SK-N-SH (cell line): Measurements from ENCODE around the gene TRNT1. TPM values are rescaled to one million over a fixed set of nuclear protein-coding genes. Genes with fewer than 3 reads are reported as not detected.

Source experiments
- CTCF ChIA-PET: fragments of 300-600, 350-600 bp; formaldehyde crosslinking; extraction: SDS; loops from one replicate; lab custom pipeline; 2021; lab: Yijun Ruan, JAX
- POLR2A ChIA-PET: fragments of 350-600 bp; sonication (Branson Sonifier 250); formaldehyde crosslinking; extraction: SDS; loops from one replicate; lab custom pipeline; 2020; ENCODE audit warnings: antibody characterized with exemption, inconsistent platforms; lab: Yijun Ruan, JAX
- DNase-seq: peaks from one replicate; pipeline ENCODE4 v3.0.0; 2012
- H2AFZ ChIP-seq: fragments of 200-600 bp; sonication (generic); 2 replicates; pipeline ENCODE4 v1.8.1; 2016; ENCODE audit warnings: antibody characterized with exemption, mild to moderate bottlenecking, low read depth
- H3F3A ChIP-seq: fragments of 200-600 bp; sonication (generic); replicated peaks from 2 replicates; pipeline ENCODE3; 2016; ENCODE audit warnings: antibody characterized with exemption, mild to moderate bottlenecking; ENCODE audit not compliant: insufficient read depth
- H3K27ac ChIP-seq, 2 experiments: fragments of 200-500 bp in 1 of 2; fragments of 200-600 bp in 1 of 2; sonication (Bioruptor generic) in 1 of 2; sonication (generic), shearing (Covaris generic) in 1 of 2; 2 replicates each; pipeline versions ENCODE4 v1.5.1 to v1.6.1; 2014 to 2016; ENCODE audit warnings: low read depth in 2 of 2, inconsistent platforms in 1 of 2, low read length in 1 of 2, mild to moderate bottlenecking in 1 of 2, mixed read lengths in 1 of 2
- H3K27me3 ChIP-seq: fragments of 200-600 bp; sonication (generic), shearing (Covaris generic); 2 replicates; pipeline ENCODE4 v1.6.1; 2016; ENCODE audit warnings: mixed run types; ENCODE audit not compliant: insufficient read depth
- H3K36me3 ChIP-seq, 2 experiments: fragments of 200-500 bp in 1 of 2; fragments of 200-600 bp in 1 of 2; sonication (Bioruptor generic) in 1 of 2; sonication (generic) in 1 of 2; replicated peaks in 1 of 2; 2 replicates each; pipeline versions ENCODE3 to v1.5.1; 2014 to 2016; ENCODE audit warnings: low read length in 1 of 2, mild to moderate bottlenecking in 1 of 2; ENCODE audit not compliant: insufficient read depth in 2 of 2, control insufficient read depth in 1 of 2
- H3K4me1 ChIP-seq, 2 experiments: fragments of 200-500 bp in 1 of 2; fragments of 200-600 bp in 1 of 2; sonication (Bioruptor generic) in 1 of 2; sonication (generic), shearing (Covaris generic) in 1 of 2; 2 replicates each; pipeline versions ENCODE4 v1.5.1 to v1.6.1; 2014 to 2016; ENCODE audit warnings: low read depth in 1 of 2, low read length in 1 of 2, mixed run types in 1 of 2; ENCODE audit not compliant: insufficient read depth in 2 of 2, control insufficient read depth in 1 of 2
- H3K4me2 ChIP-seq: fragments of 200-600 bp; sonication (generic), shearing (Covaris generic); 2 replicates; pipeline ENCODE4 v1.6.1; 2017; ENCODE audit warnings: mixed run types
- H3K4me3 ChIP-seq, 2 experiments: fragments of 200-500 bp in 1 of 2; fragments of 200-600 bp in 1 of 2; sonication (Bioruptor generic) in 1 of 2; sonication (generic), shearing (Covaris generic) in 1 of 2; 2 replicates each; pipeline versions ENCODE4 v1.5.1 to v1.8.1; 2014 to 2016; ENCODE audit warnings: low read depth in 2 of 2, inconsistent platforms in 1 of 2, low read length in 1 of 2, mild to moderate bottlenecking in 1 of 2, mixed read lengths in 1 of 2, moderate library complexity in 1 of 2
- H3K79me2 ChIP-seq: fragments of 200-600 bp; sonication (generic); 2 replicates; pipeline ENCODE4 v1.8.1; 2017; ENCODE audit warnings: mild to moderate bottlenecking; ENCODE audit not compliant: insufficient read depth
- H3K9ac ChIP-seq: fragments of 200-600 bp; sonication (generic); 2 replicates; pipeline ENCODE4 v1.6.1; 2017; ENCODE audit warnings: mixed run types
- H3K9me2 ChIP-seq: fragments of 200-600 bp; sonication (generic); 2 replicates; pipeline ENCODE4 v1.6.1; 2017; ENCODE audit warnings: mixed run types
- H3K9me3 ChIP-seq: fragments of 200-600 bp; sonication (generic); 2 replicates; pipeline ENCODE4 v1.6.1; 2017; ENCODE audit warnings: mixed run types, mild to moderate bottlenecking, moderate library complexity
- H4K20me1 ChIP-seq: fragments of 200-600 bp; sonication (generic); 2 replicates; pipeline ENCODE4 v1.6.1; 2017; ENCODE audit warnings: mild to moderate bottlenecking, mixed run types; ENCODE audit not compliant: insufficient read depth
- EP300 ChIP-seq, 2 experiments: IDR thresholded peaks; 2 replicates each; pipeline versions ENCODE4 v1.4.0 to v1.6.1; 2012; ENCODE audit warnings: borderline replicate concordance in 1 of 2, low read depth in 1 of 2, low read length in 1 of 2
- FOSL2 ChIP-seq: IDR thresholded peaks from 2 replicates; pipeline ENCODE4 v1.4.0; 2012; ENCODE audit warnings: low read depth, mild to moderate bottlenecking, moderate library complexity, borderline replicate concordance
- FOXM1 ChIP-seq: IDR thresholded peaks from 2 replicates; pipeline ENCODE4 v1.4.0; 2012; ENCODE audit warnings: low read depth, mild to moderate bottlenecking
- GABPA ChIP-seq: IDR thresholded peaks from 2 replicates; pipeline ENCODE4 v1.4.0; 2012; ENCODE audit warnings: low read depth, mild to moderate bottlenecking
- GATA2 ChIP-seq: sonication (generic); formaldehyde crosslinking; IDR thresholded peaks from 2 replicates; pipeline ENCODE4 v1.5.0; 2020; ENCODE audit warnings: mild to moderate bottlenecking, missing genetic modification reagents
- JUND ChIP-seq: IDR thresholded peaks from 2 replicates; pipeline ENCODE4 v1.4.0; 2012
- MEF2A ChIP-seq: IDR thresholded peaks from 2 replicates; pipeline ENCODE4 v1.4.0; 2012; ENCODE audit warnings: low read depth, borderline replicate concordance
- POLR2AphosphoS5 ChIP-seq: IDR thresholded peaks from 2 replicates; pipeline ENCODE4 v1.6.1; 2012; ENCODE audit warnings: low read depth, low read length
- RAD21 ChIP-seq: IDR thresholded peaks from 2 replicates; pipeline ENCODE4 v1.6.1; 2012; ENCODE audit warnings: mild to moderate bottlenecking, low read length
- SIN3A ChIP-seq: IDR thresholded peaks from 2 replicates; pipeline ENCODE4 v1.6.1; 2012; ENCODE audit warnings: low read depth, mild to moderate bottlenecking, low read length, moderate library complexity, borderline replicate concordance
- SMC3 ChIP-seq: IDR thresholded peaks from 2 replicates; pipeline ENCODE4 v1.6.1; 2012; ENCODE audit warnings: low read depth, low read length, improper control_type of control experiment
- TCF12 ChIP-seq: IDR thresholded peaks from 2 replicates; pipeline ENCODE4 v1.4.0; 2012
- YY1 ChIP-seq: IDR thresholded peaks from 2 replicates; pipeline ENCODE4 v1.4.0; 2012; ENCODE audit warnings: low read depth, mild to moderate bottlenecking
- WGBS: methylation state at CpG from one replicate; pipeline ENCODE4 v1.1.6; 2017; ENCODE audit warnings: low lambda C conversion rate; 5-methylcytosine and 5-hydroxymethylcytosine counted together
- polyA plus RNA-seq, 3 experiments: library from polyadenylated mRNA; depleted of rRNA; stranded (reverse); fragments of >200 nt; gene quantifications; 2 replicates each; pipeline ENCODE4 v1.2.3, GENCODE V29; 2012
- TF ChIP-seq, protein P1 (sequence below): IDR thresholded peaks from 2 replicates; pipeline ENCODE4 v1.6.1; 2012; ENCODE audit warnings: mild to moderate bottlenecking, low read depth, low read length, moderate library complexity
- TF ChIP-seq, protein P2 (sequence below): IDR thresholded peaks from 2 replicates; pipeline ENCODE4 v1.4.0; 2012; ENCODE audit warnings: low read depth, borderline replicate concordance
- TF ChIP-seq, protein P3 (sequence below): fragments of 150-350 bp; IDR thresholded peaks from 2 replicates; pipeline ENCODE4 v1.6.1; 2017; ENCODE audit warnings: antibody characterized with exemption, low read length, low read depth, borderline replicate concordance
- TF ChIP-seq, protein P4 (sequence below): fragments of 200-600 bp; sonication (generic); IDR thresholded peaks from 2 replicates; pipeline ENCODE4 v1.6.1; 2017; ENCODE audit warnings: antibody characterized with exemption, mild to moderate bottlenecking, moderate library complexity

TRNT1 gene
- polyA plus RNA-seq, 1 of the 3 experiments (the other 2 are of a cell fraction) = 7.4 TPM

DNA sequence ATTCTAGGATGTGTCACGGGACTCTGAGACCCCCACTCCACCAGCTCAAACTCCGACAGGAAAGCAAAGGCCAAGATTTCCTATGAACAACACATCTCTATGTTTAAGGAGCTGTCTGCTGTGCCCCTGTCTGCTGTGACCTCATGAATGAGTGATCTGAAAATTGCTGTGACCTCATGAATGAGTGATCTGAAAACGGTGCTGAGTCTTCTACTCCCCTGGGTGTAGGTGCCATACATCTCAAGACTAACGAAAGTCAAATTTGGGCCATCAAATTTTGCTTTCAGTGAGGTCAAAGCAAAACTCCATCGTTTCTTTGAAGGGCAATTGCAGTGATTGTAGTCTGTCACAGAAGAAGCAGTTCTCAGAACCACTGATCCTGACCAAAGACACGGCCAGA, 41.0 kb upstream of the TRNT1 start:
- Histone ChIP-seq H3K4me1 (peaks cover 0 to 3% of the 10 kb centered on the region in 2 experiments; a peak in 1 of 4 replicates), H3K79me2 (no peaks in the 10 kb centered on the region), H2AFZ (no peak overlapping the region), H3K36me3 (no peaks in the 10 kb centered on the region), H3K9me2 (no peaks in the 10 kb centered on the region), H3K4me2 (no peak overlapping the region), H3K27ac (no peak overlapping the region), H3K9ac (no peak overlapping the region), H3F3A (no peaks in the 10 kb centered on the region), H3K27me3 (no peaks in the 10 kb centered on the region), H3K9me3 (no peaks in the 10 kb centered on the region), H4K20me1 (no peaks in the 10 kb centered on the region), H3K4me3 (no peak overlapping the region)
- CTCF ChIA-PET = interaction anchor here (1.1 kb wide), 1 partner anchor 12 kb away, joined by 3 read pairs; no protein-coding TSS in a partner anchor
- no peak for TF ChIP-seq TCF12
- TF ChIP-seq SIN3A = no peak
- TF ChIP-seq POLR2AphosphoS5 = no peak
- TF ChIP-seq SMC3 = no peak
- TF ChIP-seq, protein P1, sequence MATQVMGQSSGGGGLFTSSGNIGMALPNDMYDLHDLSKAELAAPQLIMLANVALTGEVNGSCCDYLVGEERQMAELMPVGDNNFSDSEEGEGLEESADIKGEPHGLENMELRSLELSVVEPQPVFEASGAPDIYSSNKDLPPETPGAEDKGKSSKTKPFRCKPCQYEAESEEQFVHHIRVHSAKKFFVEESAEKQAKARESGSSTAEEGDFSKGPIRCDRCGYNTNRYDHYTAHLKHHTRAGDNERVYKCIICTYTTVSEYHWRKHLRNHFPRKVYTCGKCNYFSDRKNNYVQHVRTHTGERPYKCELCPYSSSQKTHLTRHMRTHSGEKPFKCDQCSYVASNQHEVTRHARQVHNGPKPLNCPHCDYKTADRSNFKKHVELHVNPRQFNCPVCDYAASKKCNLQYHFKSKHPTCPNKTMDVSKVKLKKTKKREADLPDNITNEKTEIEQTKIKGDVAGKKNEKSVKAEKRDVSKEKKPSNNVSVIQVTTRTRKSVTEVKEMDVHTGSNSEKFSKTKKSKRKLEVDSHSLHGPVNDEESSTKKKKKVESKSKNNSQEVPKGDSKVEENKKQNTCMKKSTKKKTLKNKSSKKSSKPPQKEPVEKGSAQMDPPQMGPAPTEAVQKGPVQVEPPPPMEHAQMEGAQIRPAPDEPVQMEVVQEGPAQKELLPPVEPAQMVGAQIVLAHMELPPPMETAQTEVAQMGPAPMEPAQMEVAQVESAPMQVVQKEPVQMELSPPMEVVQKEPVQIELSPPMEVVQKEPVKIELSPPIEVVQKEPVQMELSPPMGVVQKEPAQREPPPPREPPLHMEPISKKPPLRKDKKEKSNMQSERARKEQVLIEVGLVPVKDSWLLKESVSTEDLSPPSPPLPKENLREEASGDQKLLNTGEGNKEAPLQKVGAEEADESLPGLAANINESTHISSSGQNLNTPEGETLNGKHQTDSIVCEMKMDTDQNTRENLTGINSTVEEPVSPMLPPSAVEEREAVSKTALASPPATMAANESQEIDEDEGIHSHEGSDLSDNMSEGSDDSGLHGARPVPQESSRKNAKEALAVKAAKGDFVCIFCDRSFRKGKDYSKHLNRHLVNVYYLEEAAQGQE = no peak
- no peak for TF ChIP-seq JUND
- no peak for TF ChIP-seq FOSL2
- TF ChIP-seq GATA2 = no peak
- DNase-seq = no peak
- POLR2A ChIA-PET = no interaction called here
- WGBS = 25% methylated on average over 6 of the region's 6 CpGs

DNA sequence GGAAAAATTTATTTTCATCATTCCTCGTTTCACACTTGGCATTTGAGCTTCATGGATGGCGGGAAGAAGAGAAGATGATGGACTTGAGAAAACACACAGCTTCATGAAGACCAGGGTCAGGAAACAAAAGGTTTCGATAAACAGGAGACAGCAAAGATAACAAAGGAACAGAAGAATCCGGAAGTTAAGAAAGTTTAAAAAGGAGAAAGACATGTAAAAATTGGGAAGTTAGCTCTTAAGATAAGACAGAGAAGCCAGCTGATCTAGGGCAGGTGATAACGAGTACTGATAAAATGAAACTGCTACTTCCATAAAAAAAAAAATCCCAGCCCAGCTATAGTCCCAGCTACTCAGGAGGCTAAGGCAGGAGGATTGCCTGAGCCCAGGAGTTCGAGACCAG, 40.5 kb upstream of the TRNT1 start:
- Histone ChIP-seq H3K4me2 (no peak overlapping the region), H2AFZ (no peak overlapping the region), H3K4me1 (peaks cover 0 to 3% of the 10 kb centered on the region in 2 experiments; a peak in 1 of 4 replicates), H3K27ac (no peak overlapping the region), H3K4me3 (no peak overlapping the region), H3K9ac (no peak overlapping the region), H3K79me2 (no peaks in the 10 kb centered on the region), H3K27me3 (no peaks in the 10 kb centered on the region), H3K9me2 (no peaks in the 10 kb centered on the region), H4K20me1 (no peaks in the 10 kb centered on the region), H3K9me3 (no peaks in the 10 kb centered on the region), H3K36me3 (no peaks in the 10 kb centered on the region), H3F3A (no peaks in the 10 kb centered on the region)
- WGBS = 41% methylated on average over 6 of the region's 6 CpGs
- ChIA-PET CTCF (no interaction called here), POLR2A (no interaction called here)
- DNase-seq = no peak
- TF ChIP-seq FOXM1 (no peak), YY1 (no peak), GABPA (no peak), EP300 (IDR thresholded peaks at IDR 0.05; ENCODE audit: borderline replicate concordance in 1 of 2, low read depth in 1 of 2, low read length in 1 of 2) (no peak), MEF2A (no peak), RAD21 (no peak)
- TF ChIP-seq, protein P2, sequence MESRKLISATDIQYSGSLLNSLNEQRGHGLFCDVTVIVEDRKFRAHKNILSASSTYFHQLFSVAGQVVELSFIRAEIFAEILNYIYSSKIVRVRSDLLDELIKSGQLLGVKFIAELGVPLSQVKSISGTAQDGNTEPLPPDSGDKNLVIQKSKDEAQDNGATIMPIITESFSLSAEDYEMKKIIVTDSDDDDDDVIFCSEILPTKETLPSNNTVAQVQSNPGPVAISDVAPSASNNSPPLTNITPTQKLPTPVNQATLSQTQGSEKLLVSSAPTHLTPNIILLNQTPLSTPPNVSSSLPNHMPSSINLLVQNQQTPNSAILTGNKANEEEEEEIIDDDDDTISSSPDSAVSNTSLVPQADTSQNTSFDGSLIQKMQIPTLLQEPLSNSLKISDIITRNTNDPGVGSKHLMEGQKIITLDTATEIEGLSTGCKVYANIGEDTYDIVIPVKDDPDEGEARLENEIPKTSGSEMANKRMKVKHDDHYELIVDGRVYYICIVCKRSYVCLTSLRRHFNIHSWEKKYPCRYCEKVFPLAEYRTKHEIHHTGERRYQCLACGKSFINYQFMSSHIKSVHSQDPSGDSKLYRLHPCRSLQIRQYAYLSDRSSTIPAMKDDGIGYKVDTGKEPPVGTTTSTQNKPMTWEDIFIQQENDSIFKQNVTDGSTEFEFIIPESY = no peak
- TF ChIP-seq, protein P3, sequence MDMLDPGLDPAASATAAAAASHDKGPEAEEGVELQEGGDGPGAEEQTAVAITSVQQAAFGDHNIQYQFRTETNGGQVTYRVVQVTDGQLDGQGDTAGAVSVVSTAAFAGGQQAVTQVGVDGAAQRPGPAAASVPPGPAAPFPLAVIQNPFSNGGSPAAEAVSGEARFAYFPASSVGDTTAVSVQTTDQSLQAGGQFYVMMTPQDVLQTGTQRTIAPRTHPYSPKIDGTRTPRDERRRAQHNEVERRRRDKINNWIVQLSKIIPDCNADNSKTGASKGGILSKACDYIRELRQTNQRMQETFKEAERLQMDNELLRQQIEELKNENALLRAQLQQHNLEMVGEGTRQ = no peak
- TF ChIP-seq, protein P1 = no peak
- TF ChIP-seq, protein P4, sequence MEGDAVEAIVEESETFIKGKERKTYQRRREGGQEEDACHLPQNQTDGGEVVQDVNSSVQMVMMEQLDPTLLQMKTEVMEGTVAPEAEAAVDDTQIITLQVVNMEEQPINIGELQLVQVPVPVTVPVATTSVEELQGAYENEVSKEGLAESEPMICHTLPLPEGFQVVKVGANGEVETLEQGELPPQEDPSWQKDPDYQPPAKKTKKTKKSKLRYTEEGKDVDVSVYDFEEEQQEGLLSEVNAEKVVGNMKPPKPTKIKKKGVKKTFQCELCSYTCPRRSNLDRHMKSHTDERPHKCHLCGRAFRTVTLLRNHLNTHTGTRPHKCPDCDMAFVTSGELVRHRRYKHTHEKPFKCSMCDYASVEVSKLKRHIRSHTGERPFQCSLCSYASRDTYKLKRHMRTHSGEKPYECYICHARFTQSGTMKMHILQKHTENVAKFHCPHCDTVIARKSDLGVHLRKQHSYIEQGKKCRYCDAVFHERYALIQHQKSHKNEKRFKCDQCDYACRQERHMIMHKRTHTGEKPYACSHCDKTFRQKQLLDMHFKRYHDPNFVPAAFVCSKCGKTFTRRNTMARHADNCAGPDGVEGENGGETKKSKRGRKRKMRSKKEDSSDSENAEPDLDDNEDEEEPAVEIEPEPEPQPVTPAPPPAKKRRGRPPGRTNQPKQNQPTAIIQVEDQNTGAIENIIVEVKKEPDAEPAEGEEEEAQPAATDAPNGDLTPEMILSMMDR = no peak
